HG02642 (cell line): Measurements from ENCODE around the gene ACSM6.

ENCODE experiments used
- ATAC-seq: cut with Tn5 transposase; IDR thresholded peaks from one replicate; pipeline ENCODE4 v1.9.1; 2021; ENCODE audit warnings: mild to moderate bottlenecking; ENCODE audit not compliant: unreplicated experiment, poor library complexity

The ACSM6 gene

DNA sequence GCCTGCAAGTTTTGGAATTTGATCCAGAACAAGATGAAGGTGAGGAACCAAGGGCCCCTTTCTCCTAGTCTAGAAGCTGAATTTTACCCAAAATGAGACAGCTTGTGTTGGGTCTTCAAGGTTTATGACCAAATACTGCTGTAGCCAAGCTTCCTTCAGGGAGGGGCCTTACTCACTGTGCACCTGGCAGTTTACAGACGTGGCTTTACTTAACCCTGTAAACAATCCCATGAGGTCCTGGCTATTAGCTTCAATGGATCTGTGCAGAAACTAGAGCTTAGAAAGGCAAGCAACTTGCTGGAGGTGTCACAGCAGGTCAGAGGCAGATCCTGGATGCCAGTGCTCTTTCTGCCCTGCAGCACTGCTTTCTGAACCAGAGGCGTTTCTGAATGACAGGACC is 50.1 kb downstream of the ACSM6 start:
- ATAC-seq: no peak

DNA sequence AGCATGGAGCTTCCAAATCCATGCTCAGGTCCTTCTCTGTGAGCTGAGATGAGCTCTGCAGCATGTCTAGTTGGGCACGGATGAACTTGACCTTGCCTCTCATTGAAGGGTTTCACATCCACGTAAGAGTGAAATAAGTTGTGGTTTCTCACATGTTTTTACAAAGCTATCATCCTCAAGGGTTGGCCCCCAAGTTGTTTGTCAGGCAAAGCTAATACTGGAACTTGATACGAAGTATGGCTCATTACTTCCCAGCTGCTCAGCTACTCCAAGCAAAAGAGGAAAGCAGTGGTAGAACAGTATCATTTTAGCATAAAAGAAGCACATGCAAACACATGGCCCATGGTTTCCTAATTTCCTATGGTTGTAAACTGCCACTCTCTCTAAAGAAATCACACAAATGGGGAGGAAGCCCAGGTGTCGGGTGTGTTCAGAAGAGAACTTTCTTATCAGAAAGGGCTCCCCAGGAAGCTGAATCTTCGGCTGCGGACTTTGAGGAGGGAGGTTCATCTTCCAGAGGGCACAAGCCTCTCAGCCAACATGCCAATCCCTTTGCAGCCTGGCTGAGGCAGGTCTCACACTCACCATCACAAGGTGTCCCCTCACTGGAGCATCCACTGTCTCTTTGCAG is 51.5 kb downstream of the ACSM6 start:
- peak; percentile 84 for ATAC-seq

DNA sequence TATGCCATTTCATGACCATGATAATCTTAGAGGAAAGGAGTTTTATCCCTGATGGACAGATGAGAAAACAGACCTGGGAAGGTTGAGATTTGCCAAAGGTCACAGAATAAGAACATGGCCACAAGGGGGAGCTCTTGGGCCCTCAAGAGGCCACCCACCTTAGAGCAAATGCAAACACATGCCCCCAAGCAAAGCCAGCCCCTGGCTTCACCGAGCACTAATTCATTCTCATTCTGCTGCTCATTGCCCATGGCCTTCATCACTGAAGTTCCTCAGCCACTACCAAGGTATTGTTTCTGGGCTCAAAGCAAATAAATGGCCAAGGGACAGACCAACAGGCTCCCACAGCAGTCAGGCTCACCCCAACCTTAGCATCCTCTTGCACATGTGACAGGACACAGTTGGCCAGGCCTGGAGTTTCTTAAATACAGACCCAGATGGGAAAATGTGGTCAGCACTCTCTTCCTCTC is 52.6 kb downstream of the ACSM6 start:
- ATAC-seq: peak; percentile 38

DNA sequence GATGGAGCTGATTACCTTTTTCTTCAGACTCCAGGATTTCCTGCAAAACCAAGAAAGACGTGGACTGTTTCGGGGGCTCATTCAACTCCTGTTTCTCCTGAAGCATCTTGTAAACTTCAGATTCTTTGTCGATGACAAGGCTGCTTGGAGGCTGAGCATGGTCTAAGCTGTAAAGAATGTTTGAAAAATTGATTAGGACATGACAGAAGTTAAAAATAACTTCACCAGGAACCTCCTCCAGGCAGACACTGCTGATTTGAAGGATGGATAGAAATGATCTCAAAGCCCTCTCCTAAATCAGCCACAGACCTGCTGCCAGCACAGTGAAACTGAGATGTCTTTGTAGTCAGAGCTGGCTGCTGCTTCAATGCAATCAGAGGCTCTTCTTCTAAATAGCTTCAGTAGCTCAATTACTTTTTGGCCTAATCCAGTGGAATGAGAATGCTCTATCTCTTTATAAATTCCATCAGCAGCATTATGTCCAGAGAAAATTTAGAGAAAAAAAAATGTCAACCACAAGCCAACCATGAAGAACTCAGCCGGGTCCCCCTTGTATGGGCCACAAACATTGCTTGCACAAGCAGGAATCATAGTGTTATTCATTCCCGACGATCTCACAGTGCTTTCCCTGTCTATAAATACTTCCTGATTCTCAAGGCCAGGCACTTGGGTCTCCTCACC is 53.3 kb downstream of the ACSM6 start:
- ATAC-seq: no peak

DNA sequence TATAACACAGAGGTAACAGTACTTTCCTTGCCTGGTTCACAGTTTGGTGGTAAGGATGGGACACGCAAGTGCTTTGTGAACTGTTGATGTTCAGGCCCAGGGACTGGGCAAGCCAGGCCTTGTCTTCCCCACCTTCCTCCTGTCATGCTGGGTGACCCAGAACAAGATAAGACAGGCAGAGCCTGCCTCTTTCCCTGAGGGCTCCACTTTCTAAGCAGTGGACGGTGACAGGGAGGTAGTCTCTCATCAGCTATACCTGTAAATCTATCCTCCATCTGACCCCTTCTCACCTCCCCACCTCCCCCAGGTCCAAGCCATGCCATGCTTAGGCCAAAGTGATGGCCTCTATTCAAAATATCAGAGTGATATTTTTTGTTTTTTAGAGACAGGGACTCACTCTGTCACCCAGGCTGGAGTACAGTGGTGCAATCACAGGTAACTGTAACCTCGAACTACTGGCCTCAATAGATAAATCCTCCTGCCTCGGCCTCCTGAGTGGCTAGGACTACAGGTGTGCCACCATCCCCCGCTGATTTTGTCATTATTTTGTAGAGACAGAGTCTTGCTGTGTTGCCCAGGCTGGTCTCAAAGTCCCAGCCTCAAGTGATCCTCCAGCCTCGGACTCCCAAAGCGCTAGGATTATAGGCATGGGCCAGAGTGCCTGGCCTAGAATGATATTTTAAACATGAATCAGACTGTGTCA is 54.0 kb downstream of the ACSM6 start:
- ATAC-seq: no peak

DNA sequence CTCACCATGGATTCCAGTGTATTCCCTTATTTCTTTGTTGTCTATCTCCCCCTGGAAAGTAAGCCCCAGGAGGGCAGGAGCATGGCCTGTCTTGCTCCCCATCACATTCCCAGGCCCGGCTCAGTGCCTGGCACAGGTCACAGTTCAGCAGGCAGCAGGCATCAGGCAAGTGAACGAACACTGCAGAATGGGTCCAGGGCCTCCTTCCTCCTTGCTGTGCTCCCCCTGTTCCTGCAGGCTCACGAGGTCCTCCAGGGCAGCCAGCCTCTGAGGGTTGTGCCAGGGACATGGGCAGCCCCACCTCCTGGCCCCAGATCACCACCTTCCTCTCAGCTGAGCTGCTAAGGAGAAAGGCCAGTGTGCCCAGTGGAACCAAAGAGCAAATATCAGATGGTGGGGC is 55.0 kb downstream of the ACSM6 start:
- ATAC-seq: no peak

DNA sequence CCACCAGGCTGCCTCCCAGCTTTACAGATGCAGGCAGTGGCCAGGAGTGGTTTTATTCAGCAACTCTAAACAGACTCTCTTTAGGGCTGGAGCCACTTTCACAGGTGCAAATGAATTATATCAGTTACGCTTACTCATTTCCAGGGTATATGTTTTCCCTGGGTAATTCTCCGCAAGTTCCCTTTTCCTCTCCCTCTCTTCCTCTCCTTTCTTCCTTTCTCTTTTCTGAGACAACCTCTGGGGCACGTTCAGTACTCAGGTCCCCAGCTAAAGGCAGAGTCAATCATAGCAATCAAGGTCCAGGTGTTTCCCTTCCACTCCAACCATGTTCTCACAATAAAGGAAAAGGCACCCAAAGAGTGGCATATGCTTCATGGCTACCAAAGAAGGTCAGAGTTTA is 55.4 kb downstream of the ACSM6 start:
- ATAC-seq: no peak

DNA sequence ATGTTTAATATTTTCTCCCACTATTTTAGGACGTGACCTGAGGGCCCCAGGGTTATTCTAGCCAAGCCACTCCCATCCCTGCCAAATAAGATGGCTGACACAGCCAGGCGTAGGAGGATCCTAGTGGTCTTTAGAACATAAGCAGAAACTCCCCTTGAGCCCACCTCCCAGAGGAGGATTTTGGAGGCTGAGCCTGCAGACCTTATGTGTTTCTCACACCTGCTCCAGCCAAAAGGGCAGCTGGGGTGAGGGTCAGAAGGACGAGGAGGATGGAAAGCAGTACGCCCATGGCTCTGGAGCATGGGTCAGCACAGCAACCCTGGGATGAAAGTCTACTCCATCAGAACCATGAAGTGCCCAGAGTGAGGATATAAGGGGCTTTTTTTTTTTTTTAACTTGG is 56.8 kb downstream of the ACSM6 start:
- no peak for ATAC-seq

DNA sequence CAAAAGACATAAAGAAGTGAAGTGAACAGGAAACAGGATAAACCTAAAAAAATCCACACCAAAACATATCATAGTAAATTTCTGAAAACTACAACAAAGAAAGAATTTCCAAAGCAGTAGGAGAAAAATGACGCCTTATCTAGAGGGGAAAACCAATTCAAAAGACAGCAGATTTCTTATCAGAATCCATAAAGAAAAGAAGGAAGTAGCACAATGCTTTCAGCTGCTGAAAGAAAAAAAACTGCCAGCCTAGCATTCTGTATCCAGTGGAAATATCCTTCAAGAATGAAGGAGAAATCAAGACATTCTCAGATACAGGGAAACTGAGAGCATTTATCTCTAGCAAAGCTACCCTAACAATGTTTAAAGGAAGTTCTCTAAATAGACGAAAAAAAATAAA is 59.0 kb downstream of the ACSM6 start:
- ATAC-seq: no peak

DNA sequence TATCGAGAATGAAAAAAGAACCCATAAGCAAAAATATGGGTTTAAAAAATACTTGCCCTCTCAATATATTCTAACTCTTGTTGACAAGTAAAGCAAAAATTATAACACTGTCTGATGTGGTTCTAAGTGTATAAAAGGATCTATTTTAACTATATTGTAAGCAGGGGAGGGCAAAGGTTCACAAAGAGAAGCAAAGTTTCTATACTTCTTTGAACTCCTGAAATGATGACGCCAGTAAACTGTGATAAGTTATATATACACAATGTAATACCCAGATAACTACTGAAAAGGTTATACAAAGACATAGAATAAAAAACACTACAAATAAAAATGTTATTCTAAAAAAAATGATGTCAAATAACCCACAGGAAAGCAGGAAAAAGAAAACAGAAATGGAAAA is 59.6 kb downstream of the ACSM6 start:
- no peak for ATAC-seq

DNA sequence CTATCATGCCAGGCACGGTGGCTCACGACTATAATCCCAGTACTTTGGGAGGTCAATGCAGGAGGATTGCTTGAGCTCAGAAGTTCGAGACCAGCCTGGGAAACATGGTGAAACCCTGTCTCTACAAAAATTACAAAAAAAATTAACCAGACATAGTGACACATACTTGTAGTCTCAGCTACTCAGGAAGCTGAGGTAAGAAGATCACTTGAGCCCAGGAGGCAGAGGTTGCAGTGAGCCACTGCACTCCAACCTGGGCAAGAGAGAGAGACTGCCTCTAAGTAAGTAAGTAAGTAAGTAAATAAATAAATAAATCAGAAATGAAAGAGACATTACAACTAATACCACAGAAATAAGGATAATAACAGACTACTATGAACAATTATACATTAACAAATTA is 60.6 kb downstream of the ACSM6 start:
- no peak for ATAC-seq

DNA sequence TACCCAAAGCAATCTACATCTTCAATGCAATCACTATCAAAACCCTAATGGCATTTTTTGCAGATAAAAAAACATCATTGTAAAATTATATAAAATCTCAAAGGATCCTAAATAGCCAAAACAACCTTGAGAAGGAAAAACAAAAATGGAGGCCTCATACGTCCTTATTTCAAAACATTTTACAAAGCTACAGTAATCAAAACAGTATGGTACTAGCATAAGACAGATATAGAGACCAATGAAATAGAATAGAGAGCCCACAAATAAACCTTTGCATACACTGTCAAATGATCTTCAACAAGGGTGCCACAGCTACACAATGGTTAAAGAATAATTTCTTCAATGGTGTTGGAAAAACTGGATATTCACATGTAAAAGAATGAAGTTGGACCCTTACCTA is 62.2 kb downstream of the ACSM6 start:
- ATAC-seq: no peak

DNA sequence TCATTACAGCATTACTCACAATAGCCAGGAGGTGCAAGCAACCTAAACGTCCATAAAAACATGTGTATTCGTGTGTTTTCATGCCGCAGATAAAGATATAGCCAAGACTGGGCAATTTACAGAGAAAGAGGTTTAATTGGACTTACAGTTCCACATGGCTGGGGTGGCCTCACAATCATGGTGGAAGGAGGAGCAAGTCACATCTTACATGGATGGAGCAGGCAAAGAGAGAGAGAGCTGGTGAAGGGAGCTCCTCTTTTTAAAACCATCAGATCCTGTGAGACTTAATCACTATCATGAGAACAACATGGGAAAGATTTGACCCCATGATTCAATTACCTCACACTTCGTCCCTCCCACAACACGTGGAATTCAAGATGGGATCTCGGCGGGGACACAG is 63.8 kb downstream of the ACSM6 start:
- no peak for ATAC-seq

DNA sequence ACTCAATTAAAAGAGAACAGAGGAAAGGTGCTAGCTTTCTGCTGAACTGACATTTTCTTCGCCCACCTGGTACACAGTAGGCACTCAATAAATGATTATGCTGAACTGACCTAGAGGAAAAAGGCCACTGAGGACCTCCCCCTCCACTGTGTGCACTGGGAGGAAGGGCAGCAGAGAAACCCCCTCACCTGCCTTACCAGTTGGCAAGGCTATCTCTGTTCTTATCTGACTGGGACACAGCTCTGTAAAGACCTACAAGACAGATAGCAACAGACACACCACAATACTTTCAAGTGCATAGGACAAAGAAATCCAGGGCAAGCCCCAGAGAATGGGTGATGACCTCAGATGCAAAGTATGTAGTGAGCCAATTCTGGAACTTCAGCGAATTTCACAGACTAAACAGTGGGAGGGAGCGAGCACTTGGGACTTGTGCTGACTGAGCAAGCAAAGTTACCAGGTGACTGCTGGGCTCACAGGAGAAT is 66.4 kb downstream of the ACSM6 start:
- no peak for ATAC-seq

DNA sequence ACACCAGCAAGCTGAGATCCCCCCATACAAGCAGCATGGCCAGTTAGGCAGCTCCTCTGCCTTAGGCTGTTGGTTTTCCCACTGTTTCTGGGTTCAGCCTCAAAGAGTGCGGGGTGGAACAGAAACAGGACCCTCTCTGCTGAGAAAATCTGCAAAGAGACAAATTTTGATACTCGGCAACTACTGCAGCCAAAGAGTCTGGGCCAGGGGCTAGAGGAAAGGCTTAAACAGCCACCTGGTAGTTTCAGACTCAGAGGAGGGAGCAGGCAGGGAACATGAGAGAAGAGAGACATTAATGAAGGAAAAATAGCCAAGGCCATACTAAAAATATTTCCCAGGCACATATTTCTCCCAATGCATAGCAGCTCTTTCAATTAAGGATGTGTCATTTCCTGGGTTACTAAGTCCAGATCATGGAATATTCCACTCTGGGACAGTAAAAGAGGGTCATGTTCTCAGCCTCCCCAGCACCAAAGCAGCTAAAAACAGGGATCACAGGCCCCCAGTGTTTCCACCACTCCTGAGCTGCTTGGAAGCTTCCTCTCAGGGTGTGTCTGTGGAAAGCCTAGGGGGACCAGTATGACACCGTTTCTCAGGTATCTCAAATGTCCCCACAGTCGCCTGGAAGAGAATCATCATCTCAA is 67.0 kb downstream of the ACSM6 start:
- ATAC-seq: no peak

DNA sequence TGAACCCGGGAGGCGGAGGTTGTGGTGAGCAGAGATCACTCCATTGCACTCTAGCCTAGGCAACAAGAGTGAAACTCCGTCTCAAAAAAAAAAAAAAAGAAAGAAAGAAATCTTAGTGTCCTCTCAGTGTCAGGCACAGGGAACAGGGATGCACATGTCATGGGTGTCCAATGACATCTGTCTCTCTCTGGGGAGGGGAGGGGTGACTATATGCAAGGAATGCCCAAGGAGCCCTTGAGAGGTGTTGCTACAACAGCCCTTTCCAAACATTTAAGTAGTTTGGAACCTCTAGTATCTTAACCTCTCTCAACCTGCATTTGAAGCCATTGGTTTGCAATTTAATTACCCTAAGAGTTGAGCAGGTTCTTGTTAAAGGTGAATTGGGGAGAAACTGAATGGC is 67.9 kb downstream of the ACSM6 start:
- ATAC-seq: no peak

DNA sequence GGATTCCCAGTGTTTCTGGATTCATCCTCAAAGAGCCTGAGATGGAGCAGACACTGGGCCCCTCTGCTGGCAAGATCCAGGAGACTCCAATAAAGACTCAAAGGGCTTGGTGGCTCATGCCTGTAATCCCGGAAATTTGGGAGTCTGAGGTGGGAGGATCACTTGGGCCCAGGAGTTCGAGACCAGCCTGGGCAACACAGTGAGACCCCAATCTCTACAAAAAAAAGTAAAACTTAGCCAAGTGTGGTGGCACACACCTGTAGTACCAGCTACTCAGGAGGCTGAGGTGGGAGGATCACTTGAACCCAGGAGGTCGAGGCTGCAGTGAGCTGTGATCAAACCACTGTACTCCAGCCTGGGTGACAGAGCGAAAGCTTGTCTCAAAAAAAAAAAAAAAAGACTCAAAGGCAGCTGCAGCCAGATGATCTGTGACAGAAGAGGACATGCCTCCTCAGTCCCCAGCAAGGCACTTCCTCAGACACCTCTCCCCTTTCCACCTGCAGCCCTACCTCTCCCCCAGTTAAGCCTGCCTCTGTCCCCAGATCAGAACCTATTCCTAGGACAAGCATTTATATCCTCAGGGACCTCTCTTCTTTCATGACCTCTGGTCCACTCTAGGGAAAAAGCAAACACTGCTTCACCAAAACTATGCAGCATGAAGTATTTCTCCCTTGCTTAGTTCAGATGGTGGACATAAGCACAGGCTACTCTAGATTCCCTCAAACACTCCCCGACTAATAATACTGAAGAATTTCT is 68.9 kb downstream of the ACSM6 start:
- no peak for ATAC-seq

DNA sequence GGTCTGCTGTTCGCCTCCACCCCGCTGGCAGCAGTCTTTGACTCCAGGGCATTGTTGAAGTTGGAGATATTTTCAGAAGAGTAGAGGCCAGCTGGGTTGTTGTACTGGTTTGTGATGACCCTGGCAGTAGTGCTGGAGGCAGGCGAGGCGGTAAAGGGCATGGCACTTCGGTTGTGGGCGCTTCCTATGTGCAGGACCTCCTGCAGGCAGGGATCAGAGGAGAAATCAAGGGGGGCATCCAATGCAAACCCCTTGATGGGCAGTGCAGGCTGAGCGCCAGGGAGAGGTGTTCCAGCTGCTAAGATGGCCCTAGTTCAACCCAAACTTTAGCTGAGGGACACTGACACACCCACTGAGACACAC is 69.8 kb downstream of the ACSM6 start:
- ATAC-seq: no peak

DNA sequence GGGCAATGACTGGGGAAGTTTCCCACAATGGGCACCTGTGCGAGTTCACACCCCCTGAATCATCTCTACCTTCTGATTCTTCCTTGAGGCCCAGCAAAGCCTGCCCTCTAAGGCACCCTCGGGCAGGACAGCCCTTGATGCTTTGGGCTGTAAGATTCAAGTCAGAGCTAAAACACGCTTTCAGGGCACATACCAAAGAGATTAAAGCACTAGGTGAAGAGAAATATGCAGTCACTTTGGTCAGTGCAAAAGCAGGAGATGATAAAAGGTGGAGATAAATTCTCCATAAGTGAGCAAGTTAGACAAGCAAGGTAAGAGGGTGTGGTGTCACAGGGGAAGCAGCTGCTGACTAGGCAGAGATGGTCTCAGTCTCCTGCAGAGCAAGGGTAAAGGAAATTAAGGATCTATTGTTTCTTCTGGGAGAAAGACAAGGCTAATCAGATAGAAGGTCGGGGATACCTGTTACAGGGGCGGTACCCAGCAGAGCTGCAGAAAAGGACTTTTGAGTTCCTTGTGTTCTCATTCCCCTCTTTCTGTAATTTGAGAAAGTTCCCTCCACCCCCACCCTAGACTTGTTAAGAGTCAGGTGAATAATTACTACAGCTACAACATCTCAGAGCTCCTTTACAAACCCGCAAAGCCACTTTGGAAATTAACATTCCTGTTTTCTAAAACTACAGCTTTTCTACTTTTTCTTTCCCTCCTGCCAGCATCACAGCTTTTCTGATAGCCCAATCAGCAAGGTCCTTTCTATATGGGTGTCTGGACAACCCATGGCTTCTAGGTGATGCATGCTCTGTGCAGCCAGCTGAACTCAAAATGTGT is 70.4 kb downstream of the ACSM6 start:
- no peak for ATAC-seq

DNA sequence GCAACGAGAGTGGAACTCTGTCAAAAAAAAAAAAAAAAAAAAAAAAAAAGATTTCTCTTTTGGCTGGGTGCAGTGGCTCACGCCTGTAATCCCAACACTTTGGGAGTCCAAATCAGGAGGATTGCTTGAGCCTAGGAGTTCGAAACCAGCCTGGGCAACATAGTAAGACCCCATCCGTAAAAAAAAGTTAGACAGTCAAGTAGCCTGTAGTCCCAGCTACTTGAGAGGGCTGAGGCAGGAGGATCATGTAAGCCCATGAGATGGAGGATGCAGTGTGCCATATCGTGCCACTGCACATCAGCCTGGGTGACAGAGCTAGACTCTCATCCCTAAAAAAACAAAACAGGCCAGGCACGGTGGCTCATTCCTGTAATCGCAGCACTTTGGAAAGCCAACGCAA is 71.5 kb downstream of the ACSM6 start:
- ATAC-seq: no peak
